KMS-11 (cell line): Measurements from ENCODE around the gene DENND4A.
A peak's percentile ranks its signal among the peaks of the same experiment; 100 is the strongest.

Source experiments
- H2AFZ ChIP-seq: fragments of 200-600 bp; sonication (generic); 2 replicates; pipeline ENCODE4 v1.6.1; 2016; ENCODE audit warnings: antibody characterized with exemption, mixed run types, low read depth
- H3K27ac ChIP-seq: fragments of 200-600 bp; sonication (generic); 2 replicates; pipeline ENCODE4 v1.6.1; 2016; ENCODE audit warnings: mild to moderate bottlenecking, mixed run types
- H3K27me3 ChIP-seq: fragments of 200-600 bp; sonication (generic); 2 replicates; pipeline ENCODE4 v1.6.1; 2017; ENCODE audit warnings: mild to moderate bottlenecking, low read depth, mixed run types, moderate library complexity; ENCODE audit not compliant: insufficient read depth
- H3K36me3 ChIP-seq: fragments of 200-600 bp; sonication (generic); 2 replicates; pipeline ENCODE4 v1.6.1; 2017; ENCODE audit warnings: mild to moderate bottlenecking, mixed run types; ENCODE audit not compliant: insufficient read depth
- H3K4me1 ChIP-seq: fragments of 200-600 bp; sonication (generic); 2 replicates; pipeline ENCODE4 v1.6.1; 2016; ENCODE audit warnings: mild to moderate bottlenecking, low read depth, mixed run types; ENCODE audit not compliant: poor library complexity, severe bottlenecking
- H3K4me2 ChIP-seq: fragments of 200-600 bp; sonication (generic); 2 replicates; pipeline ENCODE4 v1.7.0; 2016; ENCODE audit warnings: mild to moderate bottlenecking, mixed run types
- H3K4me3 ChIP-seq: fragments of 200-600 bp; sonication (generic); IDR thresholded peaks from 2 replicates; pipeline ENCODE4 v1.6.1; 2017; ENCODE audit warnings: low read depth, low read length, mixed read lengths; ENCODE audit not compliant: insufficient read depth
- H3K79me2 ChIP-seq: fragments of 200-600 bp; sonication (generic); 2 replicates; pipeline ENCODE4 v1.6.1; 2016; ENCODE audit warnings: low read depth, mixed run types; ENCODE audit not compliant: insufficient read depth
- H3K9ac ChIP-seq: fragments of 200-600 bp; sonication (generic); 2 replicates; pipeline ENCODE4 v1.6.1; 2016; ENCODE audit warnings: mild to moderate bottlenecking, mixed run types
- H4K20me1 ChIP-seq: fragments of 200-600 bp; sonication (generic); 2 replicates; pipeline ENCODE4 v1.6.1; 2016; ENCODE audit warnings: mild to moderate bottlenecking, mixed run types; ENCODE audit not compliant: insufficient read depth
- CTCF ChIP-seq: fragments of 200-600 bp; sonication (generic); conservative IDR thresholded peaks from 2 replicates; pipeline ENCODE4 v1.6.1; 2017; ENCODE audit warnings: low read depth, mild to moderate bottlenecking, antibody characterized with exemption, low read length, moderate library complexity, mixed read lengths

The DENND4A gene

GRCh38 chr15:65795663-65796216, 3.6 kb upstream of the DENND4A start:
- TF ChIP-seq CTCF = no peak
- H3K27ac ChIP-seq = peak overlapping the region; percentile 13; the same call in 1 of the 2 replicates
- H4K20me1 ChIP-seq = no peaks in the 10 kb centered on the region
- H2AFZ ChIP-seq = no peak overlapping the region
- peaks cover 57% of the 10 kb centered on the region for H3K4me1 ChIP-seq
- H3K9ac ChIP-seq = no peak overlapping the region
- peak overlapping the region; percentile 22; the same call in 1 of the 2 replicates for H3K4me2 ChIP-seq
- H3K27me3 ChIP-seq = no peaks in the 10 kb centered on the region
- H3K79me2 ChIP-seq = peaks cover 21% of the 10 kb centered on the region
- H3K36me3 ChIP-seq = no peaks in the 10 kb centered on the region
- no peak overlapping the region for H3K4me3 ChIP-seq

DNA sequence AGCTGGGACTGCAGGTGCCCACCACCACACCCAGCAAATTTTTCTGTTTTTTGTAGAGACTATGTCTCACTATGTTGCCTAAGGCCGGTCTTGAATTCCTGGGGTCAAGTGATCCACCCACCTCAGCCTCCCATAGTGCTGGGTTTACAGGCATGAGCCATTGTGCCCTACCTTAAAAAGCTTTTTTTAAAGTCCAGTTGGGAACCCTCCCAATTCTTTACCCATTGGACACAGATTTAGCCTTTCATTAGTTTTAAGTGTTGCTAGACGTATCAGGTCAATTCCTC, 1.7 kb upstream of the DENND4A start:
- Histone ChIP-seq H3K4me3 (no peak overlapping the region), H3K4me1 (peaks cover 70% of the 10 kb centered on the region), H3K27ac (peak overlapping the region; percentile 97), H3K79me2 (peaks cover 40% of the 10 kb centered on the region), H4K20me1 (no peaks in the 10 kb centered on the region), H3K4me2 (peak overlapping the region; percentile 86; the same call in 1 of the 2 replicates), H2AFZ (no peak overlapping the region), H3K36me3 (no peaks in the 10 kb centered on the region), H3K27me3 (no peaks in the 10 kb centered on the region), H3K9ac (no peak overlapping the region; the same call in 1 of the 2 replicates)
- no peak for TF ChIP-seq CTCF

DNA sequence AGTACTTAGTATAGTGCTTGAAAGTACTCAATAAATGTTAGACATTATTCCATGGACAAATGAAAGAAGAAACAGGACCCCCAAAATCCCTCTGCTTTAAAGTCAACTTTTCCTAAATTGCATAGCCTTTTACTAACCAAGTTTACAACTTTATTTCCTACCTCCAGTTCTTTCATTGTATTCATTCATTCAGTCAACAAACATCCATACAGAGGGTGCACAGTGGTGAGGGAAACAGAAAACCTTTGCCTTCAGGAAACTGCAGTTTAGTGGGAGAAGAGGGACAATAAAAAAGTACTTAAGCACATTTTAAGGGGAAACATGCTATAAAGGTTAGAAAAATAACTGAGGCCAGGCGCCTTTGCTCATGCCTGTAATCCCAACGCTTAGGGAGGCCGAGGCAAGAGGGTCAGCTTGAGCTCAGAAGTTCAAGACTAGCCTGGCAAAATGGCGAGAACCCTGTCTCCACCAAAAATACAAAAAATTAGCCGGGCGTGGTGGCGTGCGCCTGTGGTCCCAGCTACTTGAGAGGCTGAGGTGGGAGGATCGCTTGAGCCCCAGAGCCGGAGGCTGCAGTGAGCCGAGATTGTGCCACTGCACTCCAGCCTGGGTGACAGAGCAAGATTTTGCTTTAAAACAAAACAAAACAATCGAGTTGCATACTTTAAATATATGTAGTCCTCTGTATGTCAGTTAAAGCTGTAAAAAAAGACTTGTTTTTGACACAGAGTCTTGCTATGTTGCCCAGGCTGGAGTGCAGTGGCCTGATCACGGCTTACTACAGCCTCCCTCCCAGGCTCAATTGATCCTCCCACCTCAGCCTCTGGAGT, 1.1 kb upstream of the DENND4A start:
- no peaks in the 10 kb centered on the region for H3K27me3 ChIP-seq

More for the DNA sequence above, 1.1 kb upstream of the DENND4A start:
- Histone ChIP-seq H2AFZ (peak overlapping the region; percentile 42), H3K4me1 (peaks cover 70% of the 10 kb centered on the region), H3K4me3 (no peak overlapping the region), H3K4me2 (peak overlapping the region; percentile 86), H3K36me3 (no peaks in the 10 kb centered on the region), H3K27ac (peak overlapping the region; percentile 97), H4K20me1 (no peaks in the 10 kb centered on the region), H3K79me2 (peaks cover 44% of the 10 kb centered on the region), H3K9ac (peak overlapping the region; percentile 85)
- no peak for TF ChIP-seq CTCF
